Measurements from ENCODE around the gene MTHFR. TPM values are rescaled to one million over a fixed set of nuclear protein-coding genes. Genes with fewer than 3 reads are reported as not detected.

Gene MTHFR
- total RNA-seq, 1 experiment from 2014 or later, result 18.2 TPM

GRCh38 chr1:11787251-11787803 is 18.4 kb downstream of the MTHFR start:
- DNase-seq, result no peak
- H3K23me2 ChIP-seq (ENCODE audit: insufficient read length, low read depth, low read length, poor library complexity, severe bottlenecking), result no peaks in the 10 kb centered on the region
- H3K4ac ChIP-seq (ENCODE audit: low read depth, low read length), result no peak overlapping the region
- H2BK5ac ChIP-seq (ENCODE audit: insufficient read length, low read length), result no peak overlapping the region
- no peak for TF ChIP-seq CTCF (conservative IDR thresholded peaks at IDR 0.05)
- H4K8ac ChIP-seq (replicated peaks; ENCODE audit: insufficient read length, low read depth, low read length), result no peak overlapping the region
- H3K18ac ChIP-seq (ENCODE audit: insufficient read length, low read depth, low read length), result peak overlapping the region; percentile 1
- H3K27ac ChIP-seq (ENCODE audit: insufficient read length, low read depth, low read length), result no peak overlapping the region
- no peak overlapping the region for H4K5ac ChIP-seq (ENCODE audit: insufficient read length, low read depth, low read length)
- Mint-ChIP-seq H3K4me1 (peaks cover 25 to 34% of the 10 kb centered on the region in 2 experiments), H3K36me3 (ENCODE audit: insufficient read depth in 1 of 3, low read depth in 3 of 3) (peaks cover 3 to 20% (median 17%) of the 10 kb centered on the region in 3 experiments; a peak in 5 of 7 replicates), H3K9me3 (no peaks in the 10 kb centered on the region), H3K4me3 (no peak overlapping the region), H3K27ac (peak overlapping the region in 1 of 3 experiments; percentile 72; a peak in 1 of 7 replicates), H3K27me3 (ENCODE audit: low read depth) (peaks cover 1% of the 10 kb centered on the region; the same call in 1 of the 2 replicates)
- no peaks in the 10 kb centered on the region for H3K79me2 ChIP-seq (ENCODE audit: insufficient read depth, low read length)
- H2BK20ac ChIP-seq (ENCODE audit: low read depth, low read length, poor library complexity, severe bottlenecking), result no peak overlapping the region
- no peaks in the 10 kb centered on the region for H4K20me1 ChIP-seq (ENCODE audit: control insufficient read depth, insufficient read depth, insufficient read length)
- H2AFZ ChIP-seq (ENCODE audit: low read length), result no peak overlapping the region
- H3K23ac ChIP-seq (ENCODE audit: insufficient read length, low read depth, low read length), result no peak overlapping the region
- no peak overlapping the region for H2AK5ac ChIP-seq (ENCODE audit: insufficient read length, low read length)
- H2BK120ac ChIP-seq (ENCODE audit: low read depth, low read length, poor library complexity, severe bottlenecking), result no peak overlapping the region
- no peak overlapping the region for H2BK15ac ChIP-seq (ENCODE audit: low read depth, low read length)
- peaks cover 6% of the 10 kb centered on the region; the same call in 1 of the 2 replicates for H3K4me1 ChIP-seq (ENCODE audit: insufficient read depth, low read length)
- H3T11ph ChIP-seq (ENCODE audit: low read length), result no peak overlapping the region
- no peak overlapping the region for H3K9ac ChIP-seq (ENCODE audit: extremely low read depth, insufficient read length, low read length)
- no peaks in the 10 kb centered on the region for H3K27me3 ChIP-seq (ENCODE audit: insufficient read depth, low read length)
- H3K56ac ChIP-seq (ENCODE audit: insufficient read length, low read depth, low read length), result no peak overlapping the region
- no peak overlapping the region for H4K91ac ChIP-seq (ENCODE audit: insufficient read length, low read depth, low read length)
- WGBS (ENCODE audit: extremely low coverage, insufficient read length, low lambda C conversion rate), result no CpG with 5 or more reads among the region's 16 CpGs
- no peak overlapping the region for H2BK12ac ChIP-seq (ENCODE audit: insufficient read length, low read depth, low read length)
- no peak overlapping the region for H3K4me2 ChIP-seq (ENCODE audit: insufficient read depth, insufficient read length, low read length)
- no peaks in the 10 kb centered on the region for H3K9me3 ChIP-seq (ENCODE audit: control insufficient read depth, low read depth, low read length)
- H3K14ac ChIP-seq (ENCODE audit: insufficient read depth, low read length), result no peak overlapping the region
- H3K79me1 ChIP-seq (ENCODE audit: insufficient read depth, low read depth, low read length, poor library complexity, severe bottlenecking), result no peaks in the 10 kb centered on the region
